ENCODE data around the gene PLCH2. TPM values are rescaled to one million over a fixed set of nuclear protein-coding genes. Genes with fewer than 3 reads are reported as not detected.

PLCH2 gene
- total and polyA plus RNA-seq, 2 donors (not counting 3 experiments of a cell fraction or from before 2014, with no cell fraction given): 0.19 to 0.31 TPM

DNA sequence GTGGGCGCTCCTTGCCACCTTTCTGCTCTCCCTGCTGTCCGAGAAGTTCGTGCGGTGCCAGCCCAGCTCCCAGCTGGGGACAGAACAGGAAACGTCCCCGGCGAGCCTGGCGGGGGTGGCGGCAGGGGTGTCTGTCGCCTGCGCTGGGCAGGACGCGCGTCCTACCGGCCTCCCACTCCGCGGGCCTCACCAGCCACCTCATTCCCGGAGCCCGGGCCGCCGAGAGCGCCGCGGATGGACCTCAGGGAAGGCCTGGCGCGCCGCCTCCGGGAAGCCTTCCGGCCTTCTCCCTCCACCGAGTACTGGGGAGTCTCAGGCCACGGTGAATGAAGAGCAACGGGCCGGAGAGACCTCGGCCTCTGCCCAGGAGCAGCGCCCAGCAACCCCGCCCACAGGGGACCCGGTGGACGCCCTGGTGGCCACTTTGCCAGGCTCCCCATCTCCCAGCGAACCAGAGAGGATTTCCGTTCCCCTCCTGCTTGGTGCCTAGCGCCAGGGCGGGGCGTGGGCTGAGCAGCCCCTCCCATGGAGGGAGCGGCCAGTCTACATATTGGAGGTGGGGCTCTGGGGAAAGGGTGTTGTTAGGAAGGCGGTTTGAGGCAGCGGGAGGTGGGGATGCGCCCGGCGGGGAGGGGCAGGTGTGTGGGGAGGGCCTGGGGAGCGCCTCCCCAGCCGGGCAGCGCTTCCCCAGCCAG, 70.6 kb downstream of the PLCH2 start:
- DNase-seq (ENCODE audit: low read depth, low spot score): peak; percentile 83
- TSS peak; percentile 68 for BruUV-seq (replicated peaks)
- Histone ChIP-seq H3K9ac (replicated peaks; ENCODE audit: extremely low read depth, insufficient read depth, low read length) (peak overlapping the region; percentile 74), H3K4me3 (replicated peaks in 1 of 3; ENCODE audit: insufficient read depth in 1 of 3, low read depth in 1 of 3, low read length in 3 of 3) (peak overlapping the region; percentile 51 to 74 (median 67)), H3K9me1 (replicated peaks; ENCODE audit: control insufficient read depth, extremely low read depth, insufficient read depth, low read length) (no peaks in the 10 kb centered on the region), H4K20me1 (replicated peaks; ENCODE audit: control insufficient read depth, extremely low read depth, insufficient read depth, low read length) (no peaks in the 10 kb centered on the region), H3K36me3 (ENCODE audit: control insufficient read depth in 2 of 2, extremely low read depth in 1 of 2, insufficient read depth in 2 of 2, low read length in 2 of 2) (no peaks in the 10 kb centered on the region), H3K9me3 (replicated peaks; ENCODE audit: control insufficient read depth, insufficient read depth, low read length) (no peaks in the 10 kb centered on the region), H2AFZ (ENCODE audit: low read depth, low read length) (peak overlapping the region; percentile 84), H3K27ac (ENCODE audit: insufficient read depth, low read depth, low read length) (peak overlapping the region; percentile 80), H3K4me1 (ENCODE audit: control insufficient read depth, extremely low read depth, insufficient read depth, low read length) (peaks cover 27% of the 10 kb centered on the region), H3K79me2 (ENCODE audit: control insufficient read depth, insufficient read depth, low read length) (no peaks in the 10 kb centered on the region), H3K4me2 (ENCODE audit: insufficient read depth, low read length) (peak overlapping the region; percentile 77), H3K27me3 (ENCODE audit: control insufficient read depth in 2 of 2, insufficient read depth in 2 of 2, low read length in 2 of 2) (no peaks in the 10 kb centered on the region)
- ChIA-PET POLR2A (interaction anchor here (0.6 to 1.0 kb wide), 2 partner anchors 20 kb away, joined by 3 to 5 read pairs; partner anchors contain the start of gene PANK4), CTCF (interaction anchor here (0.8 to 2.5 kb wide), 18 partner anchors 10 to 906 kb away, joined by 3 to 20 read pairs (median 5); partner anchors contain the start of genes FAAP20, PANK4, PEX10 and TNFRSF14)
- TF ChIP-seq, protein P1, sequence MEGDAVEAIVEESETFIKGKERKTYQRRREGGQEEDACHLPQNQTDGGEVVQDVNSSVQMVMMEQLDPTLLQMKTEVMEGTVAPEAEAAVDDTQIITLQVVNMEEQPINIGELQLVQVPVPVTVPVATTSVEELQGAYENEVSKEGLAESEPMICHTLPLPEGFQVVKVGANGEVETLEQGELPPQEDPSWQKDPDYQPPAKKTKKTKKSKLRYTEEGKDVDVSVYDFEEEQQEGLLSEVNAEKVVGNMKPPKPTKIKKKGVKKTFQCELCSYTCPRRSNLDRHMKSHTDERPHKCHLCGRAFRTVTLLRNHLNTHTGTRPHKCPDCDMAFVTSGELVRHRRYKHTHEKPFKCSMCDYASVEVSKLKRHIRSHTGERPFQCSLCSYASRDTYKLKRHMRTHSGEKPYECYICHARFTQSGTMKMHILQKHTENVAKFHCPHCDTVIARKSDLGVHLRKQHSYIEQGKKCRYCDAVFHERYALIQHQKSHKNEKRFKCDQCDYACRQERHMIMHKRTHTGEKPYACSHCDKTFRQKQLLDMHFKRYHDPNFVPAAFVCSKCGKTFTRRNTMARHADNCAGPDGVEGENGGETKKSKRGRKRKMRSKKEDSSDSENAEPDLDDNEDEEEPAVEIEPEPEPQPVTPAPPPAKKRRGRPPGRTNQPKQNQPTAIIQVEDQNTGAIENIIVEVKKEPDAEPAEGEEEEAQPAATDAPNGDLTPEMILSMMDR (IDR thresholded peaks at IDR 0.05; ENCODE audit: extremely low read depth in 1 of 2, insufficient read depth in 1 of 2, low read depth in 1 of 2, low read length in 2 of 2): peak in 1 of 2 donors; percentile 29
- TF ChIP-seq GATA2 (IDR thresholded peaks at IDR 0.05; ENCODE audit: insufficient read depth, insufficient read length, low read depth, low read length) (no peak), POLR2AphosphoS5 (IDR thresholded peaks at IDR 0.05; ENCODE audit: insufficient read depth, low read depth, low read length) (peak; percentile 38)
- dilution Hi-C loops (cut with MboI; ENCODE audit: extremely low pct_ligation_motif_present, low sequenced_read_pairs) (no loop called here), intact Hi-C loops (cut with micrococcal nuclease) (loop anchor here (1.0 to 2.0 kb wide), 5 partner anchors 20 to 352 kb away; partner anchors contain the start of genes FAAP20, PANK4 and PRXL2B)
- peak; percentile 91 for FAIRE-seq

Measured in endothelial cell of umbilical vein (primary cell).